H9 (cell line): ENCODE measurements around the gene COMMD9. TPM values are rescaled to one million over a fixed set of nuclear protein-coding genes. Genes with fewer than 3 reads are reported as not detected.

Source experiments
- DNase-seq: peaks from one replicate; pipeline ENCODE4 v3.0.0-alpha.2; 2017
- H2AFZ ChIP-seq: one replicate; pipeline ENCODE4 v1.6.1; 2013; ENCODE audit warnings: mild to moderate bottlenecking, low read length, control low read depth, moderate library complexity
- H2AK5ac ChIP-seq: 2 replicates; pipeline ENCODE4 v1.6.1; 2013; ENCODE audit warnings: low read length, control low read depth, mixed read lengths; ENCODE audit not compliant: insufficient read length
- H2BK120ac ChIP-seq: one replicate; pipeline ENCODE4 v1.6.1; 2013; ENCODE audit warnings: low read depth, mild to moderate bottlenecking, low read length, control low read depth, inconsistent platforms; ENCODE audit not compliant: poor library complexity, severe bottlenecking
- H2BK12ac ChIP-seq: 2 replicates; pipeline ENCODE4 v1.6.1; 2013; ENCODE audit warnings: low read length, control low read depth, mixed read lengths, low read depth; ENCODE audit not compliant: insufficient read length
- H2BK15ac ChIP-seq: 2 replicates; pipeline ENCODE4 v1.6.1; 2013; ENCODE audit warnings: low read depth, low read length, control low read depth
- H2BK20ac ChIP-seq: one replicate; pipeline ENCODE4 v1.6.1; 2013; ENCODE audit warnings: low read depth, mild to moderate bottlenecking, low read length, control low read depth, inconsistent platforms; ENCODE audit not compliant: poor library complexity, severe bottlenecking
- H2BK5ac ChIP-seq: 2 replicates; pipeline ENCODE4 v1.6.1; 2013; ENCODE audit warnings: low read length, control low read depth, mixed read lengths; ENCODE audit not compliant: insufficient read length
- H3K14ac ChIP-seq: 2 replicates; pipeline ENCODE4 v1.6.1; 2013; ENCODE audit warnings: low read length, control low read depth; ENCODE audit not compliant: insufficient read depth
- H3K18ac ChIP-seq: 2 replicates; pipeline ENCODE4 v1.6.1; 2013; ENCODE audit warnings: low read depth, mild to moderate bottlenecking, mixed read lengths, low read length, control low read depth; ENCODE audit not compliant: insufficient read length
- H3K23ac ChIP-seq: 2 replicates; pipeline ENCODE4 v1.6.1; 2013; ENCODE audit warnings: low read length, control low read depth, mixed read lengths, low read depth; ENCODE audit not compliant: insufficient read length
- H3K23me2 ChIP-seq: 2 replicates; pipeline ENCODE4 v1.6.1; 2013; ENCODE audit warnings: low read depth, mild to moderate bottlenecking, mixed read lengths, low read length, control low read depth; ENCODE audit not compliant: insufficient read length, poor library complexity, severe bottlenecking
- H3K27ac ChIP-seq: 2 replicates; pipeline ENCODE4 v1.5.1; 2013; ENCODE audit warnings: low read length, control low read depth, mixed read lengths, low read depth; ENCODE audit not compliant: insufficient read length
- H3K27me3 ChIP-seq: 2 replicates; pipeline ENCODE4 v1.6.1; 2013; ENCODE audit warnings: low read length, control low read depth, inconsistent platforms; ENCODE audit not compliant: insufficient read depth
- H3K4ac ChIP-seq: 2 replicates; pipeline ENCODE4 v1.6.1; 2013; ENCODE audit warnings: low read depth, mild to moderate bottlenecking, control low read depth, inconsistent platforms, low read length, moderate library complexity
- H3K4me1 ChIP-seq: 2 replicates; pipeline ENCODE4 v1.6.1; 2013; ENCODE audit warnings: low read length, control low read depth, inconsistent platforms; ENCODE audit not compliant: insufficient read depth
- H3K4me2 ChIP-seq: 2 replicates; pipeline ENCODE4 v1.6.1; 2013; ENCODE audit warnings: low read length, control low read depth, mixed read lengths; ENCODE audit not compliant: insufficient read length, insufficient read depth
- H3K56ac ChIP-seq: 2 replicates; pipeline ENCODE4 v1.6.1; 2013; ENCODE audit warnings: low read depth, mild to moderate bottlenecking, mixed read lengths, low read length, control low read depth; ENCODE audit not compliant: insufficient read length
- H3K79me1 ChIP-seq: 2 replicates; pipeline ENCODE4 v1.6.1; 2013; ENCODE audit warnings: low read depth, mild to moderate bottlenecking, moderate library complexity, low read length, control low read depth, inconsistent platforms; ENCODE audit not compliant: insufficient read depth, poor library complexity, severe bottlenecking
- H3K79me2 ChIP-seq: 2 replicates; pipeline ENCODE4 v1.6.1; 2013; ENCODE audit warnings: low read length, control low read depth, inconsistent platforms; ENCODE audit not compliant: insufficient read depth
- H3K9ac ChIP-seq: 2 replicates; pipeline ENCODE4 v1.6.1; 2013; ENCODE audit warnings: low read length, control low read depth, mixed read lengths; ENCODE audit not compliant: insufficient read length; ENCODE audit errors: extremely low read depth
- H3K9me3 ChIP-seq: one replicate; pipeline ENCODE4 v1.6.1; 2013; ENCODE audit warnings: low read depth, low read length, inconsistent platforms; ENCODE audit not compliant: control insufficient read depth
- H3T11ph ChIP-seq: one replicate; pipeline ENCODE4 v1.6.1; 2013; ENCODE audit warnings: mild to moderate bottlenecking, low read length, control low read depth, inconsistent platforms
- H4K20me1 ChIP-seq: one replicate; pipeline ENCODE4 v1.6.1; 2013; ENCODE audit not compliant: control insufficient read depth, insufficient read length, insufficient read depth
- H4K5ac ChIP-seq: 2 replicates; pipeline ENCODE4 v1.6.1; 2013; ENCODE audit warnings: low read depth, mild to moderate bottlenecking, mixed read lengths, low read length, control low read depth; ENCODE audit not compliant: insufficient read length
- H4K8ac ChIP-seq: replicated peaks from 2 replicates; pipeline ENCODE4 v1.6.1; 2013; ENCODE audit warnings: low read length, control low read depth, mixed read lengths, low read depth; ENCODE audit not compliant: insufficient read length
- H4K91ac ChIP-seq: 2 replicates; pipeline ENCODE4 v1.6.1; 2013; ENCODE audit warnings: low read depth, mild to moderate bottlenecking, moderate library complexity, mixed read lengths, low read length, control low read depth; ENCODE audit not compliant: insufficient read length
- H3K27ac Mint-ChIP-seq, 3 experiments: 2 replicates in 2 of 3; 3 replicates in 1 of 3; pipeline ENCODE4 v1.8.0; 2020 to 2021; ENCODE audit warnings: mixed read lengths in 3 of 3, mild to moderate bottlenecking in 1 of 3, moderate library complexity in 1 of 3
- H3K27me3 Mint-ChIP-seq: 2 replicates; pipeline ENCODE4 v1.8.0; 2021; ENCODE audit warnings: low read depth, mild to moderate bottlenecking, moderate library complexity, mixed read lengths
- H3K36me3 Mint-ChIP-seq, 3 experiments: 2 replicates in 2 of 3; 3 replicates in 1 of 3; pipeline ENCODE4 v1.8.0; 2020 to 2021; ENCODE audit warnings: low read depth in 3 of 3, mixed read lengths in 3 of 3; ENCODE audit not compliant: insufficient read depth in 1 of 3
- H3K4me1 Mint-ChIP-seq, 2 experiments: 2 replicates each; pipeline ENCODE4 v1.8.0; 2020; ENCODE audit warnings: mixed read lengths in 2 of 2
- H3K4me3 Mint-ChIP-seq, 2 experiments: 2 replicates in 1 of 2; 3 replicates in 1 of 2; pipeline ENCODE4 v1.8.0; 2020 to 2021; ENCODE audit warnings: mild to moderate bottlenecking in 2 of 2, mixed read lengths in 2 of 2, moderate library complexity in 1 of 2
- H3K9me3 Mint-ChIP-seq, 2 experiments: 2 replicates in 1 of 2; 3 replicates in 1 of 2; pipeline ENCODE4 v1.8.0; 2020; ENCODE audit warnings: mild to moderate bottlenecking in 2 of 2, mixed read lengths in 2 of 2, moderate library complexity in 1 of 2
- CTCF ChIP-seq: fragments of 200-600 bp; sonication (generic); conservative IDR thresholded peaks from 3 replicates; pipeline ENCODE4 v1.8.0; 2021; ENCODE audit warnings: antibody characterized with exemption, mild to moderate bottlenecking
- WGBS: extraction: QIAGEN DNeasy Blood & Tissue Kit; methylation state at CpG from one replicate; pipeline ENCODE4 v1.1.7; 2013; ENCODE audit warnings: missing lambda C conversion rate, low lambda C conversion rate, mixed read lengths; ENCODE audit not compliant: insufficient read length; ENCODE audit errors: extremely low coverage; 5-methylcytosine and 5-hydroxymethylcytosine counted together
- total RNA-seq: library from RNA; stranded (reverse); gene quantifications from 2 replicates; pipeline ENCODE4 v1.2.1, GENCODE V29; 2021

The COMMD9 gene
- total RNA-seq, 1 experiment from 2014 or later: 47.0 TPM

DNA sequence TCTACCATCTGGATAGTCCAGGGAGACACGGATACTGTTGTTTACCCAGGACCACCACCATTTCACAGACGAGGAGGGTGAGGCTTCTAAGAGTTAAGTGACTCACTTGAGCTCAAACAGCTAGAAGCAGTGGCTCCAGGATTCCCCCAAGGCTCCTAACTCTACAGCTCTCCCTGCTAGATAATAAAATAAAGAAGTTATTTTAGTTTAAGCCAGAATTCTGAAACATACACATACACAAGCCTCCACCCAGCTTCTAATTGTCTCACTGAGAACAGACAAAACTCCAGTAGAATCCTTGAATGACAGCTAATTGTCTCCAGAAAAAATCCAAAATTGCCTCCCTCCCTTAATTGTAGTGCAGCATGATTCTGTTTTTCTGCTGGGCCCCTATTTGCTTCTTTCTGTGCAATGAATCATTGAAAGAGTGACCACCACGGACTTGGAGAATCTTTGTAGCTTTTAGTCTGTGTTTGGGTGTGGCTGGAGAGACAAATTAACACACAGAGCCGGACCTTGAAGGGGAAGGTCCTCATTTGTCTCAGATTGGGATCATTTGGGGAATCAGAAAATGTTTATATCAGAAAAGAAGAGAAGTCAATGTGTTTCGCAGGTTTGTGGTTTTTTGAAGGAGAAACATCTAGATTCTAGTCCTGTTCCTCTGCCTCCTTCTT lies 64.9 kb downstream of the COMMD9 start:
- H3K23me2 ChIP-seq: no peaks in the 10 kb centered on the region
- no peak overlapping the region for H4K91ac ChIP-seq
- no peak overlapping the region for H2AK5ac ChIP-seq
- no peak overlapping the region for H3T11ph ChIP-seq
- no peak overlapping the region for H3K23ac ChIP-seq
- no peak overlapping the region for H3K9ac ChIP-seq
- no peak overlapping the region for H2AFZ ChIP-seq
- no peak overlapping the region for H3K27ac ChIP-seq
- peaks cover 6 to 11% (median 11%) of the 10 kb centered on the region in 3 experiments; a peak in 6 of 7 replicates for H3K36me3 Mint-ChIP-seq
- no peak overlapping the region for H3K18ac ChIP-seq
- no peak overlapping the region for H3K14ac ChIP-seq
- no peak overlapping the region for H3K4me2 ChIP-seq
- WGBS: no CpG with 5 or more reads among the region's 5 CpGs
- H3K56ac ChIP-seq: no peak overlapping the region
- no peaks in the 10 kb centered on the region for H3K4me1 ChIP-seq
- no peak overlapping the region for H3K27ac Mint-ChIP-seq
- peaks cover 7 to 10% of the 10 kb centered on the region in 2 experiments; a peak in 4 of 5 replicates for H3K9me3 Mint-ChIP-seq
- no peaks in the 10 kb centered on the region for H3K79me1 ChIP-seq
- no peak overlapping the region for H2BK15ac ChIP-seq
- no peak overlapping the region for H2BK5ac ChIP-seq
- H2BK12ac ChIP-seq: no peak overlapping the region
- TF ChIP-seq CTCF: no peak
- H3K79me2 ChIP-seq: no peaks in the 10 kb centered on the region
- H2BK20ac ChIP-seq: no peak overlapping the region
- no peaks in the 10 kb centered on the region for H3K27me3 Mint-ChIP-seq
- H3K9me3 ChIP-seq: no peaks in the 10 kb centered on the region
- H3K4me1 Mint-ChIP-seq: no peaks in the 10 kb centered on the region
- H3K4ac ChIP-seq: no peak overlapping the region
- no peaks in the 10 kb centered on the region for H3K27me3 ChIP-seq
- H4K5ac ChIP-seq: no peak overlapping the region
- H4K20me1 ChIP-seq: no peaks in the 10 kb centered on the region
- DNase-seq: no peak
- H2BK120ac ChIP-seq: no peak overlapping the region
- H3K4me3 Mint-ChIP-seq: no peak overlapping the region
- no peak overlapping the region for H4K8ac ChIP-seq
